Hepatocyte (in vitro differentiated cells): Measurements from ENCODE around the gene RGS13. TPM values are rescaled to one million over a fixed set of nuclear protein-coding genes. Genes with fewer than 3 reads are reported as not detected.

Source experiments
- DNase-seq: peaks from one replicate; pipeline ENCODE4 v3.0.0-alpha.2; 2016; ENCODE audit warnings: low spot score
- H2AFZ ChIP-seq: fragments of 200-600 bp; sonication (generic); 2 replicates; pipeline ENCODE4 v1.6.0; 2016; ENCODE audit warnings: antibody characterized with exemption, mild to moderate bottlenecking
- H3K27ac ChIP-seq: fragments of 200-600 bp; sonication (generic); 2 replicates; pipeline ENCODE4 v1.5.1; 2016; ENCODE audit warnings: mild to moderate bottlenecking
- H3K27me3 ChIP-seq: fragments of 200-600 bp; sonication (generic); 2 replicates; pipeline ENCODE4 v1.6.1; 2016
- H3K36me3 ChIP-seq: fragments of 200-600 bp; sonication (generic); replicated peaks from 2 replicates; pipeline ENCODE4 v1.5.1; 2016; ENCODE audit warnings: low read depth; ENCODE audit not compliant: insufficient read depth
- H3K4me1 ChIP-seq: fragments of 200-600 bp; sonication (generic); 2 replicates; pipeline ENCODE4 v1.5.1; 2016; ENCODE audit warnings: mild to moderate bottlenecking, moderate library complexity; ENCODE audit not compliant: insufficient read depth
- H3K4me2 ChIP-seq: fragments of 200-600 bp; sonication (generic); 2 replicates; pipeline ENCODE4 v1.6.0; 2016
- H3K4me3 ChIP-seq: fragments of 200-600 bp; sonication (generic); 2 replicates; pipeline ENCODE4 v1.5.1; 2016; ENCODE audit warnings: mild to moderate bottlenecking
- H3K79me2 ChIP-seq: fragments of 200-600 bp; sonication (generic); 2 replicates; pipeline ENCODE4 v1.6.0; 2017; ENCODE audit warnings: mild to moderate bottlenecking
- H3K9me2 ChIP-seq: fragments of 200-600 bp; sonication (generic); replicated peaks from 2 replicates; pipeline ENCODE4 v1.6.0; 2017; ENCODE audit warnings: mild to moderate bottlenecking; ENCODE audit not compliant: insufficient read depth
- H3K9me3 ChIP-seq: fragments of 200-600 bp; sonication (generic); 2 replicates; pipeline ENCODE4 v1.5.1; 2016; ENCODE audit warnings: low read depth, mild to moderate bottlenecking
- H4K20me1 ChIP-seq: fragments of 200-600 bp; sonication (generic); 2 replicates; pipeline ENCODE4 v1.6.0; 2016; ENCODE audit warnings: mild to moderate bottlenecking; ENCODE audit not compliant: insufficient read depth, poor library complexity, severe bottlenecking
- CTCF ChIP-seq: fragments of 200-600 bp; sonication (generic); IDR thresholded peaks from 2 replicates; pipeline ENCODE4 v1.5.1; 2016; ENCODE audit warnings: antibody characterized with exemption, mild to moderate bottlenecking; ENCODE audit not compliant: poor library complexity
- EZH2 ChIP-seq: fragments of 200-600 bp; sonication (generic); IDR thresholded peaks from 2 replicates; pipeline ENCODE4 v1.6.1; 2016; ENCODE audit warnings: antibody characterized with exemption, mild to moderate bottlenecking, borderline replicate concordance
- EZH2phosphoT487 ChIP-seq: fragments of 200-600 bp; sonication (generic); IDR thresholded peaks from one replicate; pipeline ENCODE4 v1.6.1; 2018; ENCODE audit warnings: antibody characterized with exemption, mild to moderate bottlenecking, low read depth, moderate library complexity; ENCODE audit not compliant: unreplicated experiment, severe bottlenecking
- WGBS: methylation state at CpG from one replicate; pipeline ENCODE4 v1.1.6; 2016; ENCODE audit warnings: low lambda C conversion rate; ENCODE audit errors: missing lambda C conversion rate; 5-methylcytosine and 5-hydroxymethylcytosine counted together
- polyA plus RNA-seq: library from polyadenylated mRNA; unstranded; fragments of >200 nt; fragmentation: Nextera tagmentation; extraction: Ambion mirVana; gene quantifications from 2 replicates; pipeline ENCODE4 v1.2.1, GENCODE V29; 2016
- total RNA-seq: library from RNA; depleted of rRNA; stranded (reverse); fragments of >200 nt; gene quantifications from 2 replicates; pipeline ENCODE4 v1.2.3, GENCODE V29; 2014

RGS13 gene
- total and polyA plus RNA-seq, 2 experiments from 2014 or later = 1.1 to 3.3 TPM

GRCh38 chr1:192707978-192708547, 72.1 kb downstream of the RGS13 start:
- H3K36me3 ChIP-seq = no peaks in the 10 kb centered on the region
- no peaks in the 10 kb centered on the region for H3K9me2 ChIP-seq
- H3K27me3 ChIP-seq = no peaks in the 10 kb centered on the region
- H3K9me3 ChIP-seq = no peaks in the 10 kb centered on the region
- no peak overlapping the region for H2AFZ ChIP-seq
- no peak overlapping the region for H3K27ac ChIP-seq
- no peaks in the 10 kb centered on the region for H3K79me2 ChIP-seq
- no peaks in the 10 kb centered on the region for H4K20me1 ChIP-seq
- no peak for DNase-seq
- TF ChIP-seq EZH2phosphoT487 = no peak
- no peak for TF ChIP-seq EZH2
- TF ChIP-seq CTCF = no peak
- no peak overlapping the region for H3K4me2 ChIP-seq
- no peak overlapping the region for H3K4me3 ChIP-seq
- 83% methylated on average over 3 of the region's 3 CpGs for WGBS
- no peaks in the 10 kb centered on the region for H3K4me1 ChIP-seq

GRCh38 chr1:192709544-192709943, 73.6 kb downstream of the RGS13 start:
- Histone ChIP-seq H3K4me1 (no peaks in the 10 kb centered on the region), H3K9me2 (no peaks in the 10 kb centered on the region), H3K9me3 (no peaks in the 10 kb centered on the region), H3K36me3 (no peaks in the 10 kb centered on the region), H3K4me3 (no peak overlapping the region), H3K79me2 (no peaks in the 10 kb centered on the region), H3K4me2 (no peak overlapping the region), H3K27me3 (no peaks in the 10 kb centered on the region), H3K27ac (no peak overlapping the region), H4K20me1 (no peaks in the 10 kb centered on the region), H2AFZ (no peak overlapping the region)
- WGBS = 84% methylated on average over 2 of the region's 2 CpGs
- DNase-seq = no peak
- TF ChIP-seq CTCF = no peak
- TF ChIP-seq EZH2 = no peak
- no peak for TF ChIP-seq EZH2phosphoT487

Other genes with a start within 250 kb of the RGS13 start
- gene RGS1, start 60.4 kb upstream of the RGS13 start, total RNA-seq = 4.8 and 9.8 TPM in 2 replicates
- 4.0 and 5.6 TPM in 2 replicates for gene RGS1, start 60.4 kb upstream of the RGS13 start, polyA plus RNA-seq
- 168 and 196 TPM in 2 replicates for gene RGS2, start 172.9 kb downstream of the RGS13 start, total RNA-seq
- 263 and 283 TPM in 2 replicates for gene RGS2, start 172.9 kb downstream of the RGS13 start, polyA plus RNA-seq